Measurements from ENCODE around the gene CALHM2.
"Not testable (repeated sequence)": the region's sequence is repeated elsewhere in the genome, so short reads cannot be mapped to it uniquely, and the experiment has no call there.

- TF ChIP-seq POLR2A, CTCF (IDR thresholded peaks at IDR 0.05): not testable (repeated sequence)
Measured at GRCh38 chr10:103486635-103487409, 34.7 kb upstream of the CALHM2 start.
